Right cardiac atrium (tissue), 5 donors: ENCODE results near the gene C2orf81. TPM values are rescaled to one million over a fixed set of nuclear protein-coding genes. Genes with fewer than 3 reads are reported as not detected.
A peak's percentile ranks its signal among the peaks of the same experiment; 100 is the strongest.
"Not testable (repeated sequence)": the region's sequence is repeated elsewhere in the genome, so short reads cannot be mapped to it uniquely, and the experiment has no call there.

ENCODE experiments used
- ATAC-seq, 2 donors: fragments of 200-7000 bp; cut with Tn5 transposase; one replicate each; pipeline versions ENCODE4 v1.8.0 to v1.9.1; 2020; ENCODE audit warnings: moderate library complexity in 2 of 2, mild to moderate bottlenecking in 1 of 2
- DNase-seq, 3 donors: peaks; one replicate each; pipeline ENCODE4 v3.0.0-alpha.2; 2020
- H3K27ac ChIP-seq: one replicate; pipeline ENCODE4 v1.5.1; 2013; ENCODE audit warnings: mild to moderate bottlenecking, low read length, control low read depth, moderate library complexity
- H3K27me3 ChIP-seq: one replicate; pipeline ENCODE4 v1.6.1; 2013; ENCODE audit not compliant: control insufficient read depth, insufficient read depth
- H3K4me1 ChIP-seq: one replicate; pipeline ENCODE4 v1.6.1; 2013; ENCODE audit warnings: low read length; ENCODE audit not compliant: control insufficient read depth, insufficient read depth
- H3K4me3 ChIP-seq: one replicate; pipeline ENCODE4 v1.5.1; 2013; ENCODE audit warnings: low read length, control low read depth
- H3K9me3 ChIP-seq: one replicate; pipeline ENCODE4 v1.6.1; 2013; ENCODE audit warnings: low read length; ENCODE audit not compliant: control insufficient read depth
- WGBS: extraction: QIAGEN DNeasy Blood & Tissue Kit; methylation state at CpG from one replicate; pipeline ENCODE4 v1.1.7; 2013; 5-methylcytosine and 5-hydroxymethylcytosine counted together
- intact Hi-C, 4 donors: fragments of 100-400 bp; cut with DNase I; formaldehyde crosslinking; loops; one replicate each; pipeline versions ENCODE4 v1.11.0 to v1.14.0; 2022 to 2023
- long read RNA-seq, 4 donors: library from polyadenylated mRNA; unstranded; transcript quantifications; one replicate each; pipeline ENCODE4 v2.0.0, GENCODE V29; 2020 to 2021
- polyA plus RNA-seq: library from polyadenylated mRNA; stranded (reverse); fragments of 200-250 nt; gene quantifications from one replicate; pipeline ENCODE4 v1.2.3, GENCODE V29; 2013
- total RNA-seq, 4 donors: library from RNA; stranded (reverse); fragmentation: NEBNext Ultra II Directional; extraction: Animal tissue kit (Norgen Biotek cat#: 25700); gene quantifications; one replicate each; pipeline ENCODE4 v1.2.1, GENCODE V29; 2021
- donor health status: healthy with polysubstance abuse.
- donor health status: DM: no; HTN: yes; CAD: no.
- donor health status: DM: no; HTN: no; CAD: no.
- donor health status: DM: no; HTN: yes; CAD: no; lungs with severe emphysema.
- donor health status: DM: yes; HTN: yes; CAD: no.

C2orf81 gene
- total RNA-seq (1 to 10 TPM in 3 of 4 donors, under 1 TPM in 1; 0.88 to 1.6 (median 1.1) TPM), polyA plus RNA-seq (1.00 TPM)
- long read RNA-seq, donor 1, partial matches to known transcripts, result 0 of 4 reads
- long read RNA-seq, donor 1, other reads (novel, unspliced or antisense), result 0 of 4 reads
- long read RNA-seq, donor 2, partial matches to known transcripts, result 0 of 1 reads
- long read RNA-seq, donor 2, other reads (novel, unspliced or antisense), result 0 of 1 reads
- long read RNA-seq, donor 3, partial matches to known transcripts, result 0 of 4 reads
- long read RNA-seq, donor 3, other reads (novel, unspliced or antisense), result 0 of 4 reads
- long read RNA-seq, donor 4, partial matches to known transcripts, result 0 of 1 reads
- long read RNA-seq, donor 4, other reads (novel, unspliced or antisense), result 0 of 1 reads

- H3K9me3 ChIP-seq, result no peaks in the 10 kb centered on the region
- DNase-seq (peak; percentile 92 to 96 (median 96)), ATAC-seq (peak; percentile 94 to 95)
- peak within 1 kb of the TSS; percentile 4 for H3K27ac ChIP-seq
- H3K27me3 ChIP-seq, result no peaks in the 10 kb centered on the region
- no peaks in the 10 kb centered on the region for H3K4me1 ChIP-seq
- under 1% methylated on average over 57 of the region's 57 CpGs for WGBS
- intact Hi-C loops, result no loop called here
- peak within 1 kb of the TSS; percentile 54 for H3K4me3 ChIP-seq
Observed at GRCh38 chr2:74421221-74421870, at the start of gene C2orf81, which contains the start of gene WDR54. Gene C2orf81 (minus strand): TSS chr2:74421619. CDS start chr2:74421560, 59 bp downstream. Gene WDR54 (plus strand): TSS chr2:74421730. CDS start chr2:74422154, 424 bp downstream.

- H3K4me1 ChIP-seq, DNase-seq, H3K27me3 ChIP-seq, ATAC-seq, H3K4me3 ChIP-seq, H3K9me3 ChIP-seq, H3K27ac ChIP-seq, intact Hi-C loops: not testable (repeated sequence)
- 95% methylated on average over 12 of the region's 12 CpGs for WGBS
Observed at GRCh38 chr2:74470742-74471141, 49.3 kb upstream of the C2orf81 start.

GRCh38 chr2:74464406-74464805 lies 43.0 kb upstream of the C2orf81 start:
- H3K27ac ChIP-seq, result no peak overlapping the region
- no peaks in the 10 kb centered on the region for H3K9me3 ChIP-seq
- intact Hi-C loops, result no loop called here
- 4% methylated on average over 13 of the region's 13 CpGs for WGBS
- H3K4me3 ChIP-seq, result peak overlapping the region; percentile 81
- no peaks in the 10 kb centered on the region for H3K27me3 ChIP-seq
- DNase-seq (no peak), ATAC-seq (peak; percentile 6 to 7)
- peaks cover 3% of the 10 kb centered on the region for H3K4me1 ChIP-seq

- intact Hi-C loops, result no loop called here
- peak in 1 of 3 donors; percentile 28 for DNase-seq
- H3K27ac ChIP-seq, result no peak overlapping the region
- peaks cover 6% of the 10 kb centered on the region for H3K4me1 ChIP-seq
- ATAC-seq, result no peak
- H3K4me3 ChIP-seq, result no peak overlapping the region
- WGBS, result 81% methylated on average over 4 of the region's 4 CpGs
- no peaks in the 10 kb centered on the region for H3K9me3 ChIP-seq
- no peaks in the 10 kb centered on the region for H3K27me3 ChIP-seq
Observed at GRCh38 chr2:74462786-74463105, 41.3 kb upstream of the C2orf81 start.

GRCh38 chr2:74462054-74462785 lies 40.8 kb upstream of the C2orf81 start:
- Histone ChIP-seq H3K4me3 (no peak overlapping the region), H3K9me3 (no peaks in the 10 kb centered on the region), H3K4me1 (peaks cover 6% of the 10 kb centered on the region), H3K27me3 (no peaks in the 10 kb centered on the region), H3K27ac (no peak overlapping the region)
- no peak for DNase-seq
- no peak for ATAC-seq
- WGBS, result 87% methylated on average over 20 of the region's 20 CpGs
- intact Hi-C loops, result no loop called here

DNA sequence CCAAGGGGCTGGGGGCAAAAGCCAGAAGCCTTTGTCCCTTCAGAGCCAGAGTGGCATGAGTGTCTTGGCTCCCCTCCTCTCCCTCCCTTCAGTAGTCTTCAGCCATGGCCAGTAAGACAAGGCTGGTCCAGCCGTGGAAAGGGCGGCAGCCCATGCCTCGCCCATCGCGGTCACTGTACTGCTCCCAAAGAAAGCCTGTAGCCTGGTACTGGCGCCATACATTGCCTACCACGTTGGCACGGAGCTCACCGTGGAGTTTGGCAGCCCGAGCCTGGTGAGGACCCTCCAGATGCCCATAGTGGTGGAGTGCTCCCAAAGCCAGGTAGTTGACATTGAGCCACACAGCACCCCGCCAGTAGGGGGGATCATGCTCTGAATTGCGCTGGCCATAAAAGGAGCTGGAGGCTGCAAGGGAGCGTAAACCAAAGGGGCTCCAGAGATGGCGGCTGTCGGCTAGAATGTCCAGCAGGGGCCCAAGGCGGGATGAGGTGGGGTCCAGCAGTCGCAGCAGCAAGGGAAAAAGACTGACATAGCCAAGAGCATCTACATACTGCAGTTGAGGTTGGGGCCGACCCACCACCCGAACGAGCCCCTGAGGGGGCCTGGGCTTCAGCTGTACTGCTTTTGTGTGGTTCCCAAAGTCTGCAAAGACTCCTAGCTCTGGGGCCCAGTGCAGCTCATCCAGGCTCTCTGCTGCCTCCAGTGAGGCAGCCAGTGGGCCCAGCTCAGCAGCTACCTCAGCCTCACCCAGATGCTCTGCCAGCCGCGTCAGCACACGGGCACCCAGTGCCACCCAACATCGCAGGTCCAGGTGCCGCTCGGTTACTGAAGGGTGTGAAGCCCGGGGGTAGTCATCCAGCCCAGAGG lies 40.0 kb upstream of the C2orf81 start:
- no peaks in the 10 kb centered on the region for H3K9me3 ChIP-seq
- no peaks in the 10 kb centered on the region for H3K27me3 ChIP-seq
- peaks cover 6% of the 10 kb centered on the region for H3K4me1 ChIP-seq
- no peak overlapping the region for H3K4me3 ChIP-seq
- intact Hi-C loops, result no loop called here
- 90% methylated on average over 27 of the region's 27 CpGs for WGBS
- ATAC-seq (no peak), DNase-seq (peak in 1 of 3 donors; percentile 52)
- no peak overlapping the region for H3K27ac ChIP-seq

DNA sequence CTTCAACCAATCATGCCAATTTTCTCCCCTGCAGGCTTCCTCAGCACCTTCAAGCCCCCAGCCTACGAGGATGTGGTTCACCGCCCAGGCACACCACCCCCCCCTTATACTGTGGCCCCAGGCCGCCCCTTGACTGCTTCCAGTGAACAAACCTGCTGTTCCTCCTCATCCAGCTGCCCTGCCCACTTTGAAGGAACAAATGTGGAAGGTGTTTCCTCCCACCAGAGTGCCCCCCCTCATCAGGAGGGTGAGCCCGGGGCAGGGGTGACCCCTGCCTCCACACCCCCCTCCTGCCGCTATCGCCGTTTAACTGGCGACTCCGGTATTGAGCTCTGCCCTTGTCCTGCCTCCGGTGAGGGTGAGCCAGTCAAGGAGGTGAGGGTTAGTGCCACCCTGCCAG lies 38.8 kb upstream of the C2orf81 start:
- 84% methylated on average over 10 of the region's 10 CpGs for WGBS
- ATAC-seq, H3K4me3 ChIP-seq, H3K9me3 ChIP-seq, DNase-seq, H3K27ac ChIP-seq, H3K27me3 ChIP-seq, intact Hi-C loops: not testable (repeated sequence)
- peaks cover 11% of the 10 kb centered on the region for H3K4me1 ChIP-seq

- not testable (repeated sequence) for ATAC-seq
- WGBS, result 78% methylated on average over 13 of the region's 13 CpGs
Observed at GRCh38 chr2:74459503-74460118, 38.2 kb upstream of the C2orf81 start.

DNA sequence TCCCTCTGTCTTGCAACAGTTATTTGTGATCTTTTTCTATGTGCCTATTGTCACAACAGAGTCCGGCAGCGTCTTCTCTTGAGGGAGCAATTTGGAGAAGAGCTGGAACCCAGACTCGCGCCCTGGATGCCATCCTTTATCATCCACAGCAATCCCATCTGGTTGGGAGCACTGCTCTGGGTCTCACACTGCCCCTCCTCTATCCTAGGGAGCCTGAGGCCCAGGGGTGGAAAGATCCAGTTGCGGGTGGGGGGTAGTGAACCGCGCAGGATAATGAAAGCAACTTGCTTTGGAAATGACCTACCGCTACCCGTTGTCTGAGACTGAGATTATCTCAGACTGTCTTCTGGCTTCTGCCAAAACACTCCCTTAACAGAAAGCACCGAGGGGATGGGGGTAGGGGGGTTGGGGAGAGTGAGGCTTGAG lies 37.5 kb upstream of the C2orf81 start:
- Histone ChIP-seq H3K4me3 (peak overlapping the region; percentile 68), H3K9me3 (no peaks in the 10 kb centered on the region), H3K4me1 (peaks cover 9% of the 10 kb centered on the region), H3K27me3 (no peaks in the 10 kb centered on the region), H3K27ac (peak overlapping the region; percentile 53)
- ATAC-seq (no peak), DNase-seq (no peak)
- WGBS, result 2% methylated on average over 10 of the region's 10 CpGs
- intact Hi-C loops, result no loop called here

More at GRCh38 chr2:74459503-74460118, 38.2 kb upstream of the C2orf81 start:
- H3K4me3 ChIP-seq, DNase-seq, H3K9me3 ChIP-seq, intact Hi-C loops, H3K27ac ChIP-seq, H3K27me3 ChIP-seq: not testable (repeated sequence)
- peaks cover 11% of the 10 kb centered on the region for H3K4me1 ChIP-seq
